LoVo (cell line): Measurements from ENCODE around the gene COL23A1.

Experiments used
- DNase-seq: peaks from one replicate; pipeline ENCODE4 v3.0.0-alpha.2; 2016; ENCODE audit warnings: low spot score

COL23A1 gene

DNA sequence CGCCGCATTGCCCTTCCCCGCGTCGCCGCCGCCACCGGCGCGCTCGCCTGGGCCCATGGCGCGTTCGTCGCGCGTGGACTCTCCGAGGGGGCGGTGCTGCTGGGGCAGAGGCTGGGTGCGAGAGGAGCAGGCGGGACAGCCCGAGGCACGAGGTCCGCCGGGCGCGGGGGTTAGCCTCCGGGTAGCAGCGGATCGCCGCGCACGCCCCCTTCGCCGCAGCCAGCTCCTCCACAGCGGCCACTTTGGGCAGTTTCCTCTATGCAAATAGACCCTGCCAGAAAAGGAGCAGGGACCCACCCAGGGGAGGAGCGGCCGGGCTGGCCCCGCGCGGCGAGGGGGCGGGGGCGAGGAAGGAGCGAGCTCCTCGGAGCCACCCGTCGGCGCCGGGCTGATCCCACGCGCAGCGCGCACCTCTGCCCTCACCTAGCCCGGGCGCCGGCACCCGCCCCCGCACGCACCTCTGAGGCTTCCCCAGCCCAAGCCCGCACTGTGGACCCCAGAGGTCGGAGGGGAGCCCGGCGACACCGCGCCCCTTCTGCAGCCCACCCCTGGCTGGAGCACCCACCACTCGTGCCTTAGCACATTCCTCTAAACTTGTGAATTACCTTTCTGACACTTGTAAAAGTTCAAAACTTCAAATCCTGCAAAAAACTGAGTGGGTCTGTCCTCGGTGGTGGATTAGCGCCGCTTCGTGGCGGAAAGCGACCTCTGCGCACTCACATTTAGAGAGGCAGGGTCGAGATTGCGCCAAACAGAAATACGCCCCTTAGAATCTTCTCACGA, at the start of gene COL23A1:
COL23A1 (minus strand) TSS at position 253 of the 783 bp plus-strand sequence.
- DNase-seq: no peak

DNA sequence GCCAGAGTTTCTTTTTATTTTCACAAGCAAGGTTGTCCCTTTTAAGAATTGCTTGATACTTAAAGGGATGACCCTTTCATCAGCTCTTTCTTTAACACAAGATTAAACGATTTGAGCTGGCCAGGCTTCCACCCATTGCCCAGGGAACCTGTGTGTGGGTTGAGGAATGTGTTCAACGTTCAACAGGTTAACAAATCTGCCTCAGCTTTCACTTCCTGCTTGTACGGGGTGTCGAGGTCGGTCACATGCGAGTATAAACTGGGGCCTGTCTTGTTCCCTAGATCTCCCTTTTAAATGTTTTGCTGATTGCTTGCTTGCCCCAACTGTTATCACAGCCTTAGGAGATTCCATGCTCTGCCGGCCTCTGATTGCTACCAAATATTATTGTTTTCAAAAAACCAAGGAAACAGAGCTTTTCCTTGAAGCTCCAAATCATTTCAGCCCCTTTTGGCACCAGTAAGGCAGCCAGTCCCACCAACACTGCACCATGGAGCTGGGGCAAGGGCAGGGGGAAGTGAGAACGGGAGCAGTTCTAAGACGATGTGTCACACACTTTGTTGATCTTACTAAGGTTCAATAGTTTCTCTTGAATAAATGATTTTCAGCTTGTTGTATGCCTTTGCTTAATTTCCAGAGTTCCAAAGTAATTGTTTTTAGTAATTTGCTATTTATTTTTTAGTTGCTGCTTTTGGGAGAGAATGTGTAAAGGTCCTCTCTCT, 47.3 kb upstream of the COL23A1 start:
- no peak for DNase-seq

GRCh38 chr5:178632285-178632684, 42.1 kb upstream of the COL23A1 start:
- DNase-seq: no peak

DNA sequence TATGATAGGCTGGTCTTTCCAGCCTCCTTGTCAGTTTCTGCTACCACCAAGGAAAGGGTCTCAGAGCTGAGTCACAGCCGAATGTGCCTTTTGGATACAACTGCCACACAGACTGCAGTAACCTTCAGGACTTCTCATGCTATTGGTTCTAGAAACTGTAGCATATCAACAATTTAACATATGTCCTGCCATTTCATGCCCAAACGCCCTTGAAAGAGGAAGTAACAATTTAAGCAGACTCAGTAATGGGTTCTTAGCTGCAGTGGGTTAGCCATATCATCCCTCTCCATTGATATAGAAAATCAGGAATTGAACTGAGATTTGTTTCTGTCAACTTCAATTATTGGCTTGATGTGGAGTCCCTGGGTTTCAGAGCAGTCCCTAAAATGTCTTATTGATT, 40.8 kb upstream of the COL23A1 start:
- DNase-seq: no peak

DNA sequence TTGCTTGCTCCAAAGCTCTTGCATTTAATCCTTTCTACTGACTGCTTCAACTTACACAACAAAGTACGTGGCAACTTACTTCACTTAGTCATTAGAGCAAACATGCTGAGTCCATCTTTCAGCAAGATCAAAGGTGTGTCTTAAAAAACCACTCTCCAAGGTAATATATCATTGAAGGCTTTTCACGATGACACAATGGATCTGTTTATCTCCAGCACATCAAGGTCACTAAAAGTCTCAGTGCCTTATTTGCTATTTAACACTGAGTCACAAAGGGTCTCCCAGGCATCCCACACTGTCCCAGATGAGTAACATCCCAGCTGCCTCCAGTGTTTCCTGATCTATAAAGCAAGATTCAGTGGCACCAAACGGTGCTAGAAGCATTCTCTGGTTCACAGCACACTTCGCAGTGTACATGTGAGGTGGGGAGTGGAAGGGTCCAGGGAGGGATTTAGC, 40.3 kb upstream of the COL23A1 start:
- DNase-seq: peak; percentile 77

DNA sequence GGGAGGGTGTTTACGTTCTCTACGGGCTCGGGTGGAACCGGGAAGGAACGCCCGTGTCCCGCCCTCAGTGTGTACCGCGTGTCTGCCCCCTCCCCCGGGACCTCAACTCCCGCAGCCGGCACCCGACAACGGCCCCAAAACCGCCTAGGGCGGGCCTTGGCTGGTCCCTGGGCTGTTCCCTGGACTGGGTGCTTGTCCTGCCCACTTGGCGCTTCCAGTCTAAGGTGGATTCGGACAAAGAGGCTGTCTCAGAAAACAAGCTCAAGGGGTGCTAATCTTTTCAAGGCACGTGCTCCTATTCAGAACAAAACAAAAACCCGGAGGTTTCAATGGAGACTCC, 37.0 kb upstream of the COL23A1 start:
- DNase-seq: no peak

- DNase-seq: peak; percentile 98
These were observed 36.5 kb upstream of the COL23A1 start, which contains the start of gene CLK4 for GRCh38 chr5:178626484-178627258. CLK4 (minus strand) TSS chr5:178627050; CDS start chr5:178623416, 3,634 bp downstream.

DNA sequence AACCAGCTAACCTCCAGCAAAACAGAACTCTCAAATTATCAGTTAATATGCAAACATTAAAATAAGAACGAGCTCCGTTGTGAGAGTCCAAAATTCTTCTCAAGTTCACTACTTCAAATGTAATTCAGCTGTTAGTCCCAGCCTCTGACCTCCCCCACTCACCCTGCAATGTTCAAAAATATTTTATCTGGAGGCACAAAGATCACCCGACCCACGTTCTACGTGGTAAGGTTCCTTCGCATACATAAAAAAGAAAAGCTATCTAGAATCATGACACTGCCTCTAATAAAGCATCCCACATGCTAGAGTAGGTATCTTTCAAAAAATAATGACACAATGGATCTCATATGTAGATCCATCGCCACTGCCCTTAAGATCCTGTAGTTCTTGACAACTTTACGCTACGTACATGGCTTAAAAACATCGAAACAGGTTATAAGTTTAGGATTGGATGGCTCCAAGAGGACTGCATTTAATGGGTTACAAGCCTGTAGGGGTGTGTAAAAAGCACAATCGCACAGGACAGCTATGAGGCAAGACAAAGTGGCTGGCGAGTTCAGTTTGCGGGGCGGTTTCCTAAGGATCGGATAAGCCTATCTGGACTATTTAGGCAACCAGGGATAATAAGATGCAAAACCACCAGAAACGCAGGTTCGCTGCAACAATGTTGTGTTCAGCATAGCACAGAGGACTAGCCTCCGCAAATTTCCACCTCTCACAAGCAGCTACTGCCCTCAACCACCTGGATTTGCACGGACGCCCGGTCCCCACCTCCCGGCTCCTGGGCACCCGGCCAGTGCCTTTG, 35.7 kb upstream of the COL23A1 start:
- no peak for DNase-seq

- no peak for DNase-seq
These were observed 34.7 kb upstream of the COL23A1 start for GRCh38 chr5:178624631-178625546.

- no peak for DNase-seq
These were observed 32.6 kb upstream of the COL23A1 start for GRCh38 chr5:178622679-178623247.

DNA sequence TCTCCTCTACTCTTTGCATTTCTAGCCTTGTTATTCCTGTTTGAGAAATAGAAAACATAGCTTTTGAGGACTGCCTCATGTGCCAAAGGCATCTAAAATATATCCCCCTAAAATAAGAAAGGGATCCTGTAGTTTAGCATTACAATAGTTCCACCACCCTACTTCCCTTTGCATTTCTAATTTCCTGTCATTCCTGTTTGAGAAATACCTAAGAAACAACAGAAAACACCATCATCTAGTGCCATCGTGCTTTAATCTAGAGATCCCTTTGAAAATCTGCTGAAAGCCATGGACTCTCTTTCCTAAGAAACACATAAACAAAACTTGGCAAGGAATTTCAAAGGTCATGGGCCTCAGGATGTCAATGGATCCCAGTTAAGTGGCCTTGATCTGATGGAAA, 29.2 kb upstream of the COL23A1 start:
- no peak for DNase-seq

DNA sequence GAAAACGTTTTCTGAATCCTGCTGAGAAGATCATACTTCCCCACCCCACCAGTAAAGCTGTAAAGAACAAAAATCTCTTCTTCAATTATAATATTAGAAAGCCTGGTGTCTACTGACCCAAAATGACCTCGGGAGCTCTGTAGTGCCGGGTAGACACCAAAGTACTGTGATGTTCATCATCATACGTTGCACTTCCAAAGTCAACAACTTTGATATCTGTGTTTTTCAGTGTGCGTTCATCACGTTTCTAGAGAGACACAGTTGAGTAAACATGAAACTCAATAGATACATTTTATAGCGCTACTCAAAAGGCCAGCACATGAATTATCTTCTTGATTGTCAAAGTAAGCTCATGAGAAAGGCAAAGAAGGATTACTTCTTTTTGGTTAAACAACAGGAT, 22.1 kb upstream of the COL23A1 start:
- DNase-seq: no peak

GRCh38 chr5:178606269-178606668, 16.1 kb upstream of the COL23A1 start:
- DNase-seq: no peak

DNA sequence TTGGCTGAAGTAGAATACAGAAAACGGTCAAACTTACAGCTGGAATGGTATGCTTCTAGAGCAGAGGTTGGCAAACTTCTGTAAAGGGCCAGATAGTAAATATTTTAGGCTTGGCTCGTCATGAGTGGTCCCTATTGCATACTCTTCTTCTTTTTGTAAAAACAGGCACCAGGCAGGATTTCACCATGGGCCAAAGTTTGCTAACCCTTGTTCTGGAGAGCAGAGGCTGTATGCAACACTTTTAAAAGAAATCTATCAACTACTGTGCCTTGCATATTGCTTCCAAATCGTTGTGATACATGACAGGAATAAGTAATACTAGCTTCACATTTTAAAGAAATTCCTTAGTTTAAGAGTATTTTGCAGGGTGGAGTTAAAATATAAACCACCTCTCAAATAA, 15.6 kb upstream of the COL23A1 start:
- DNase-seq: no peak

DNA sequence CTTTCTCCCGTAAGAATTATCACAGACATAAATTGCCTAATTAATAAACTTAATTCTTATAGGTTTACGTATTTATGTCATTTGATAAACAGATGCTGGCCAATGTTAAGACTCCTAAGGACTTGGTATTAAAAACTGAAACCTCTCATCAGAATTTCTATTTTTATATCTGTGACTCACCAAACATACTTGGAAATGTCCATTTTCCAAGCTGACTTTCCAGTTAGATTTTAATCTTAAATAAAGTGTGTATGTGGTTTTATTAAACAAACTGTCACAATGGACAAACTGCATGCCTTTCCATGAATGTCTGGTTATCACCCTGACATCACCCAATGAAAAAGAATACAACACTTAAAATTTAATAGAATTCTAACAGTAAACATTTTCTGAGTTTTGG, 12.6 kb upstream of the COL23A1 start:
- DNase-seq: no peak

- no peak for DNase-seq
These were observed 5.6 kb upstream of the COL23A1 start for GRCh38 chr5:178595750-178596149.

DNA sequence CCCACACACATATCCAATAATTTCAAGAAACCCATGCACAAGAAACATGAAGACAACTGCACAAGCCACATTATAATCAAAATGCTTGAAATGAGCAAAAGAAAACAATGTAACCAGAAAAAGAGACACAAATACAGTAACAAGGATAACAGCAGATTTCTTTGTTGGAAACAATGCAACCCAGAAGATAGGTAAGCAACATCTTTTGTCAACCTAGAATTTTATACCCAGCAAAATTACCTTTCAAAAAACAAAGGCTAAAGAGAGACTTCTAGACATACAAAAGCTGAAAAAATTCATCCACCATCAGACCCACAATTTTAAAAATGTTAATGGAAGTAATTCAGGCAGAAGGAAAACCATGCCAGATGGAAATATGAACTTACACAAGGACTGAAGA, 5.0 kb upstream of the COL23A1 start:
- no peak for DNase-seq

GRCh38 chr5:178590924-178591423, 781 bp upstream of the COL23A1 start:
- no peak for DNase-seq

GRCh38 chr5:178589180-178590140, 733 bp downstream of the COL23A1 start:
- no peak for DNase-seq
